SW 1271 (cell line): ENCODE results near the gene SURF1.
A peak's percentile ranks its signal among the peaks of the same experiment; 100 is the strongest.
"Not testable (repeated sequence)": the region's sequence is repeated elsewhere in the genome, so short reads cannot be mapped to it uniquely, and the experiment has no call there.

Source experiments
- DNase-seq, 2 experiments: peaks; one replicate each; lab custom pipeline; 2025; lab: John Stamatoyannopoulos, UW

SURF1 gene

DNA sequence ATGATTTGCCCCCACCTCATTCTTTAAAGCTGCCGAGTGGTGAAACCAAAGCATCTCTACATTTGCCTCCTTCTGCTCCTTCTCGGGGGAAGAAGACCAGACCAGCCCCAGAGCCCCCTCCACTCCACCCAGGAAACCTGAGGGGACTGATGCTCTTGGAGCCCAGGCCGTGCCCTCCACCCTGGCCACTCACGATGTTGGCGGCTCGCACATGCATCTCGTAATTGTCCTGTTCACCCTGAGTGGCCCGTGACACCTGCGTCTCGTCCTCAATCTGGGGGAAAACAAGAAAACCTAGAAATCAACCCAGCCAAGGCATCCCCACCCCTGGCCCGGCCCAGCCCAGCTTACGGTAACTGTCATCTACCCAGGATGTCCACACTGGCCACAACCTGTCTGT lies 11.3 kb downstream of the SURF1 start:
- no peak for DNase-seq

DNA sequence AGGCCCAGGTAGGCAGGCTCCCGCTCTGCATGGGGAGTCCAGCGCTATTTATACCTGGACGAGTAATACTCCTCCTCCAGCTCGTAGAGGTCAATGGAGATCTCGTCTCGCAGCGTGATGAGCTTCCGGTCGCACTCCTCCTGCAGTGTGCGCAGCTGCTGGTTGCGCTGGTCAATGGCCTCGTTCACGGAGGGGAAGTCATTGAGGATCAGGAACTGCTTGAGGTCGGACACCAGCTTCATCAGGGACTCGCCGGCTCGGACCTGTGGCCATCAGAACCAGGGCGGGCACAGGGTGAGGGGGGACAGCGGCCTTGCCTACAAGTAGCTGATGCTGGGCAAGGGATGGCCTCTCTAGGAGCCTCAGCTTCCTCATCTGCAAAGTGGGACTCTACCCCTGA lies 12.2 kb downstream of the SURF1 start:
- DNase-seq, result no peak

DNA sequence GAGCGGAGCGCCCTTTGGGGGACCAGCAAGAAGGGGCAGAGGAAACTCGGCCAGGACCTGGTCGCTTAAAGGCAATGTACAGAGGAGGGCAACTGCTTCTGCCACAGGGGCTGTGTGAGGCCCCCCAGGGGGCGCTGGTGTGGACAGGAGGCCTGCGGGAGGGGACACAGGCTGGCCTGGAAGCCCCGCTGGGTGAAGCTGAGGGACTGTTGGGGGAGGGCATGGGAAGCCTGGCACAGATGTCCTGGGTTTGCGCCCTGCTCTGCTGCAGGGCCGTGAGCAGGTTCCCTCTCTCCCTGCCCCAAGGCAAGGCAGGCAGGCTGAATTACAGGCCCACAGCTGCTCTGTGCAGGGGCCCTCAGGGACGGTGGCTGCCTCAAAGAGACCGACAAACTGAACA lies 13.7 kb downstream of the SURF1 start:
- no peak for DNase-seq

DNA sequence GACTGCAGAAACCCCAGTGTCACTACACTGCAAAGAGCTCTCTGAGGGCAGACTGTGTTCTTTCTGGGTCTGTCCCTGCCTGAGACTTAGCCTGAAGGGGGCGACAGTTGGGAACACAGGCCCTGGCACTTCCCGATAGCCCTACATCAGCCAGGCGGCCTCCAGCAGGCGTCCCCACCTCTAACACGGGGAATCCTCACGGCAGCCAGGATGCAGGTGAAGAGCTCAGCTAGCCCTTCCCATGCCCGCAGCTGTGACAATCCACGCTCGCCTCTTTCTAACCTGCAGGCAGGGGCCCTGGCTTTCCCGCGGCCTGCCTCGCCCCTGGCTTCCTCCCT lies 14.2 kb downstream of the SURF1 start:
- DNase-seq, result no peak

DNA sequence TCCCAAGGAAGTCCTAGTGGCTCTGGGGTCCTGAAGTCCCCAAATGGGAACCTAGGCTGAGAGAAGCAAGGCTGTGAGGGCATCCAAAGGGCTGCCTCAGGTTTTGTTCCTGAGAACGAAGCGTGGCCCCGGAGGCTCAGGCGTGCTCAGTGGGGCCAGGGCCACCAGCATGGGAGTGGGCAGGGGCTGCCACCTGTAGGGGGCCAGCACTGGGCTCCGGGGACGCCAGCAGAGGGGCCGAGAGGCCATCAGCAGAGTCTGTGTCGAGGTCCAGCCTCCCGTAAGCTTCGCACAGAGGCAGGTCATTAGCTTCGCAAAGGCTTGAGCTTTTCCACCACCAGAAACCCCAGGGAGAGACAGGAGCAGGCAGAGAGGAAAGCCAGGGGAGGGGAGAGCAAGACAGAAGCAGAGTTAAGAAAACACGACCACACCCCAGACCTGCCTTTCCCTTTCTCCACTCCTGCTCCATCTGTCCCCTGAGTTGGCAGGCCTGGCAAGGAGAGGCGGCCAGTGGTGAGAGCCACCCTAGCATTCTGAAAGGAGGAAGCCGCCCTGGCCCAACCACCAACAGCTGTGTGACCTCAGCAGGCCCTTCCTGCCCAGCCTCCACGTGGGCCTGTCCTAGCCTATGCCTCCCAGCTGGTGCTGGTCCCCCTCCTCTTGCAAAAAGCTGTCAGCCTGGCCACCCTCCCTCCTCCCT lies 14.8 kb downstream of the SURF1 start:
- DNase-seq, result no peak

DNA sequence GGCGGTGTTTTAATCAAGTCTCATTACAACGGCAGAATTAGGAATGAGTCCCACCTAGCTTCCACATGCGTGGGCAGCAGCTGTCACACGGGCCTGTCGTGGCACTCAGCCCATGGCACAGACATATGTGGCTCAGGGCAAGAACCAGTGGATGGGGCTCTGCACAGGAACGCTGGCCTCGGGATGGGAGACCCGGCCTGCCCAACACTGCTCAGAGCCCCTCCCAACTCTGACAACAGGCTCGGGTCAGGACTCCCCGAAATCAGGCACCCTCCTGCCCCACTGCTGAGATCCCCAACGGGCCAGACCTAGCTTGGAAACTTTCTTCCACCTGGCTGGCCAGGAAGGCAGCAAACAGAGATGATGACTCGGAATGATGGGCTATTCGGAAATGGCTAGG lies 15.4 kb downstream of the SURF1 start:
- no peak for DNase-seq

DNA sequence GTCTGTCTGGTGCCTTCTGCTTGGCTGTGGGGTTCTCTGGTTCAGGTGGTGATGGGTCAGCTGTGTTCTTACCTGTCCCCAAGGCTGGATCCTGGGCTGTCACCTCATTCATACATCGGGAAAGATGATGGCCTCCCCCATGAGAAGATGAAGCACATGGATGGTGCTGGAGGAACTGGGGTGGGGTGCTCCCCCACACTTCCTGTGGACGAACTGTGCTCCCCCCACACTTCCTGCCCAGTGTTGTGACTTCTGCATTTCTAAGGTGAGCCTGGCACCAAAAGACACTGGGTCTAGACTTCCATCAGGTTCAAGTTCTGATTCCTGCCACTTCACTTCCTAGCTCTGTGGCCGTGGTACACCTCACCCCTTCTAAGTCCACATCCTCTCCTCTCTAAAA lies 16.0 kb downstream of the SURF1 start:
- no peak for DNase-seq

DNA sequence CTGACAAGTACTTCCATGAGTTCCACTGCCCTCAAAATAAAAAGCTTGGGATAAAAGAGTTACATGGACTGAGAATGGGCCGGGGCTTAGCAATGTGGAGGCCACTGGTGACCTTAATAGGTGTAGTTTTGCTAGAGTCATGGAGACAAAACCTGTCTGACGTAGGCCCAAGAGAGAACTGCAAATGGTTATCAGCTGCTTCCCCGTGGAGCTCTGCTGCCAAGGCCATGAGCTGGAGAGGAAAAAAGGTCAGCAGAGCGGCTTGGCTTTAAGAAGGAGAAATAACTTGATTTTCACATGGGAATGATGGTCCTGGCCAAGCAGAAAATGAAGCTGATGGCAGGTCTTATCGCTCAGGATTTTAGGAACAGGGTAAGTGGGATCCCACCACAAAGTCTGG lies 16.6 kb downstream of the SURF1 start:
- no peak for DNase-seq

DNA sequence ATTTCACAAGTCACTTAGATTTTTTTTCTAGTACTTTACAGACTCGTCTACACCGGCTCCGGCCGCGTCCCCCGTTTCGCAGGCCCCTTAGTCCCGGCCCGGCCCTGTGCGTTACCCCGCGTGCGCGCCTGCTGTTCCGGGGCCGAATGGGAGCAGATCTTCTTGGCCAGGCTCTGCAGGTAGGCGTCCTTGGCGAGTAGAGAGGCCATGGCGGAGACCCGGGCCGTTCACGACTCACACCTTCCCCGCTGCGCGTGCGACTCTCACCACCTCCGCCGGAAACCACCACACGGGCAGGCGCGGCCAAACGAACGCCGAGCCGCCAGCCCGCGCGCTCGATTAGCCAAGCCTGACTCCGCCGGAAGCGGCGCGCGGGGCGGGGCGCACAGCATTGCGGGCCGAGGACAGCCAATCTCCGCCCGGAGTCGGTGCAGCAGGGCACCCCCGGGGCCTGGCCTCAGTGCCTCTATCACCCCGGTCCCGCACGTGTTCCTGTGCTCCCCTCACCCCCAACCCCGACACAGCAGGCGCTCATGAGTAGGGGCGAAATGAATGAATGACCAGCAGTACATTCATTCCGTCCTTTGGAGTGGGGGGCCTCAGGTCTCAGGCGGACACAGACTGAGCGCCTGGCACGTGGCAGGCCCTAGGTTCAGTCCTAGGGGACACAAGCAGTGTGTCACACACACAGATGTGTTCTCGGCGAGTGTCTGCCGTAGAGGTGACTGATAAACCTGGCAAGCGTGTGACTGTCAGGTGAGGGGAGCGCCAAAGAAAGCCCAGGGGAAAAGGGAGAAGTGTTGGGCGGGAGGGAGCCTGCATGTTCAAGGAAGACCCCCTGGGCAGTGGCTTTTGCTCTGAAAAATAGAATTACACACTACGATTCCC lies 20.1 kb downstream of the SURF1 start, which contains the start of gene SURF6:
Gene SURF6 (minus strand): TSS at position 265 of the 888 bp plus-strand sequence. CDS start 56 bp downstream, at position 209.
- DNase-seq, result peak; percentile 80 to 90

DNA sequence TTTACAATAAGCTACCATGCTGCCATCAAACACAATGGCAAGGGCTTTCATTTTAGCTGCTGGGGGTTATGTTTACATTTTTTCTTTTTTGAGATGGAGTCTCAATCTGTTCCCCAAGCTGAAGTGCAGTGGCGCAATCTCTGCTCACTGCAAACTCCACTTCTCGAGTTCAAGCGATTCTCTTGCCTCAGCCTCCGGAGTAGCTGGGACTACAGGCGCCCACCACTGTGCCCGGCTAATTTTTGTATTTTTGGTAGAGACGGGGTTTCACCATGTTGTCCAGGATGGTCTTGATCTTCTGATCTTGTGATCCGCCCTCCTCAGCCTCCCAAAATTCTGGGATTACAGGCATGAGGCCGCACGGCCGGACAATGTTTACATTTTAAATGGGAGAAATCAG lies 21.4 kb downstream of the SURF1 start:
- DNase-seq, result not testable (repeated sequence)

DNA sequence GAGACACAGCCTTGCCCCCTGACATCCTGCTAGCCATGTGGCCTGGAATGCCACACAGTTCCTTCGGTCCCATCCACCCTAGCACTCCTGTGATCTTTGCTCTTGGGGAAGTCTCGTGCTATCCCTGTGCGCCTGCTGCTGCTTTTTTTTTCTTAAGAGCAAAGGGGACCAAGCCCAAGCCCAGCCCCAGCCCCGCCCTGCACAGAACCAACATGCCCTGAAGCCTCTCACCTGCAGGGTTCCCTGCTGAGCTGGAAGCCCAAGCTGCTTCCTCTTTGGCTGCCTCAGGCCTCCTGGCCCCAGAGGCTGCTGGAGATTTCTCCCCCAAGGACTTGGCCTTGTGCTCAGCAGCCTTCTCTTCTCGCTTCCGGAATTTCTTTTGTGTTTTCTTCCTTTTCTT lies 22.1 kb downstream of the SURF1 start:
- DNase-seq, result no peak

DNA sequence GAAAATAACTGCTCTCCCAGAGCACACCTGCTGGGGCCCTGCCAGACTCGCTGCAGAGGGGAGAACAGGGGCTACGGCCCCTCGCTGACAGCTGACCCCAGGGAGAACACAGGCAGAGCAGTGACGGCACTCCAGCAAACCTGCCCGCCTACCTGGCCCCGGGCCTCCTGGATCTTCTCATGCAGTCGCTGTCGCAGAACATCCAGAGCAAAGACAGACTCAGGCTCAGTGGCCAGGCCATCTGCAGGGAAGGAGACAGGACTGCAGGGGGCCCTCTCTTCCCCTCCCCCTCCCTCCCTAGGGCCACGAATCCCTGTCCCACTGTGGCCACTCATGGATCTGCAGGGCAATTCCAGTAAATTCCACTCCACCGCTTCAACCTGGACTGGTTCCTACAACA lies 22.7 kb downstream of the SURF1 start:
- no peak for DNase-seq

DNA sequence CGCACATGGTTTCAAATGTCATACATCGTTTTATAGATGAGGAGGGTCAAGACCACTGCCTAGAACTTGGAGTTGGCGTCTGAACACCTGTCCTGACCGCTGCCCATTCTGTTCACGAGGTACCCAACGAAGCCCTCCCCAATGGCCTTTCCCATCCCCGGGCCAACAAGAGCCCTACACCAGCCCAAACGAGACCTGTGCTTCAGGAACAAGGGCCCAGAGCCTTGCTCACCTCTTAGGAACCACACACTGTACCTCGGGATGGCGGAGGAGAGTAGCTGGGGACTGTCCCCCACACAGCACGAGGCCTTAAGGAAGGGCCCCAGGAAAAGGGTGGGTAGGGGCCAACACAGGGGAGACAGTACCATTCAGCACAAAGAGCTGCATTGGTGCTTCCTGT lies 23.3 kb downstream of the SURF1 start:
- no peak for DNase-seq

DNA sequence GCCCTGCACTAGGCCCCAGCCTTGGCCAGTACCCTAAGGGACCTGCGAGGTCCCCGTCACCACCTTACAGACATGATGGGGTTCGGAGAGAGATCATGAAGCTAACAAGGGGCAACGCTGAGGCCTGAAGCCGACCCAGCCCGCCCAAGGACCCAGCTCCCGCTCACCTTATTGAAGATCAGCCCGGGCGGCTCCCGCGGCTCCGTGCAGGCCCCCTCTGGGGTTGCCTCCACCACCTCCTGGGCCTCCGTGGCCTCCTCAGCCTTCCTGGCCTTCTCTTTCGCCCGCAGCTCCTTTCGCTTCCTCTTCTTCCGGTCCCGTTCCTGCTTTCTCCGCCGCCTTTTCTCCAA lies 23.9 kb downstream of the SURF1 start:
- no peak for DNase-seq

DNA sequence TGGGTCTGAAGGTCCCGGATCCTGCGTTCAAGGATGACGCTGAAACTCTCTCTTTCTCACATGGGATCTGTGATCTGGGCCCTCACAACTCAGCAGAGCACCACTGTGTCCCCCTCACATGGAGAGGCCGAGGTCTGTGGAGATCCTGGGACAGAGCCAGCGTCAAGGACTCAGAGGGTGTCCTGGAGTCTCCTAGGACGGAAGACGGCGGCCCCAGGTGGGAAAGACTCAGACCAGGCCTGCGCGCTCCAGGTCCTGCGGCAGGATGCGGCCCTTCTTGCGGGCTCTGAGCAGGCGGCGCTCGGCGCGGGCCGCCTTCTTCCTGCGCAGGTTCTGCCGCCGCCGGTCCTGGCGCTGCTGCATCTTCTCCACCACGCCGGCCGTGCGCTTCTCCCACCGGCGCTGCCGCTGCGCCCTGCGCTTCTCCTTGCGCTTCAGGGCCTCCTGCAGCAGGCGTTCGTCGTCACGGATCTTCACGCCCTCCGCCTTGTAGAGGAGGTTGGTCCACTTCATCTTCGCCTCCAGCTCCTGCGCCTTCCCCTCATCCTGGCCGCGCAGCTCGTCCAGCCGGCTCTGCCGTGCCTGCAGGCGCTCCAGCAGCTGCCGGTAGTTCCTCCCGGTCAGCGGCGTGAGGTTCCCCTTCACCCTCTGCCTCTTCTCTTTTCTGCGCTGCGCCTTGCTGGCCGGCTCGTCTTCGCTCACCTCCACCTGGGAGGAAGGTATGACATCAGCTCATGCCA lies 24.5 kb downstream of the SURF1 start:
- no peak for DNase-seq

DNA sequence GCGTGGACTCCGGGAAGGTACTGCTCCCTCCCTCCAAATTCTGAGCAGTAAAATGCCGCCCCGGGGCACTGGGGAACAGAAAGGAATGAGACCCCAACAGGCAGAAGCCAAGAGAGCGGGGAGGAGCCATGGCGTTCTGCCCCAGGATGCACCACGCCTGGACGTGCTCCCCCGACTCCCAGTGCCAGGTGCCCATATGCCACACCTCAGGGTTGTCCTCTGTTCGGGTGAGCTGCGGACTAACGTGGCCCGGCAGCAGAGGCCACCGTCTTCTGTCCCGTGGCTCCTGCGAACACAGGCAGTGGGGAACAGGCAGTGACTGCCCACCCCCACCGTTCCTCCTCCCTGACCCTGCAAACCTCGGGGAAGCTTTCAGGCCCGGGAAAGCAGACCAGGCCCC lies 25.1 kb downstream of the SURF1 start:
- no peak for DNase-seq

DNA sequence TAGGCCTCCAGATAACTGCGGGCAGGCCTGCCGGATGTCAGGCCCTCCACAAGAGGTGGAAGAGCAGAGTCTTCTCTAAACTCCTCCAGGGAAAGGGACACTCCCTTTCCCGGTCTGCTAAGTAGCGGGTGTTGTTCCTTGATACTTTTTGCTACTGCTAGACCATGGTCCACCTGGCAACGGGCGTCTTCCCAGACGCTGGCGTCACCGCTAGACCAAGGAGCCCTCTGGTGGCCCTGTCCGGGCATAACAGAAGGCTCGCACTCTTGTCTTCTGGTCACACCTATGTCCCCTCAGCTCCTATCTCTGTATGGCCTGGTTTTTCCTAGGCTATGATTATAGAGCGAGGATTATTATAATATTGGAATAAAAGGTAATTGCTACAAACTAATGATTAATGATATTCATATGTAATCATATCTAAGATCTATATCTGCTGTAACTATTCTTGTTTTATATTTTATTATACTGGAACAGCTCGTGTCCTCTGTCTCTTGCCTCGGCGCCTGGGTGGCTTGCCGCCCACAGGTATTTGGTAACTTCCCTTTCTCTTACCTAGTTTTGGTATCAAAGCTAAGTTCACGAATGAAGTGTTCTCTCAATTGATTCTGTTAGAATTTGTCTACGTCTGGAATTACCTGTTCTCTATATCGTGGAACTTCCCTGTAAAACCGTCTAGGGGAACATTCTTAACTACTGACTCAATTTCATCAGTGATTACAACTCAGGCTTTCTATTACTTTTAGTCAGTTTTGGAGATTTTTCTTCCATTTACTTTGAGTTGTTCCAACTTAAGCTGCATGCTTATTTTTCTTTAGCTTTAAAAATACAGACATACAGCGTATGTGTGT lies 26.8 kb downstream of the SURF1 start:
- DNase-seq, result peak in 1 of 2 experiments; percentile 46

DNA sequence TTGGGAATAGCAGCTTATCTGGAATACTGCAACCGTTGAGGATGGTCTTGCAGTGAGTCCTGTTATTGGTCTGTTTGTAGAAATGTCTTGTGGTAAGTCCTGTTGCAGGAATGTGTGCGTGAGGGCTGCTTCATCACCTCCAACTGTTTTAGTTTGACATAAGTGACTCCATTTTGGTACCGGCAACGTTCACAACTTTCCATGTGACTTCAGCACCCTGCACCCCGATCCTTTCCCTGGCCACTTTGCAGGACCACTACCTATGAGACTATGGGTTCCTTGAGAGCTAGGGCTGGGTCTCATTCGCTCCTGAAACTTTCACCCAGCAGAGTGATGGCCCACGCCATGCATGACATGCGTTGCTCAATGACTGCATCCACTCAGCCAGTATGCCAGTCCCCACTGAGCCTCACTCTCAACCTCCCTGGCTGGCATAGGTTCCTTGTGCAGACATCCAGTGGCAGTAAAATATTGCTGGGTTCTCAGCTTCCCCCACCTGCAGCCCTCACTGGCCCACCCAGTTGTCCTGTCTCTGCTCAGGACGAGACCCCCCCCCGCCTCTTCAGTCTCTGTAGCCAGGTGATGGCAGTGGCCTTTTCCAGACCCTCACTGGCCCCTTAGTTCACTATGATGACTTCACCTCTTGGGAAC lies 28.3 kb downstream of the SURF1 start:
- DNase-seq, result no peak

DNA sequence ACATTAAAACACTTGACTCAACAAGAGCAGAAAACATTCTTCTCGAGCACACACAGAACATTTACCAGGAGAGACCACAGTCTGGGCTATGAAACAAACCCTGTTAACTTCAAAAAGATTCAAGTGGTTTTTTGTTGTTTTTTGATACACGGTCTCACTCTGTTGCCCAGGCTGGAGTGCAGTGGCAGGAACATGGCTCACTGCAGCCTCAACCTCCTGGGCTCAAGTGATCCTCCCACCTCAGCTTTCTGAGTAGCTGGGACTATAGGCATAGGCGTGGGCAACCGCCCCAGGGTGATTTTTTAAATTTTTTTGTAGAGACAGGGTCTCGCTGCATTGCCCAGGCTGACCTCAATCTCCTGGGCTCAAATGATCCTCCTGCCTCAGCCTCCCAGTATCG lies 29.3 kb downstream of the SURF1 start:
- DNase-seq, result not testable (repeated sequence)

DNA sequence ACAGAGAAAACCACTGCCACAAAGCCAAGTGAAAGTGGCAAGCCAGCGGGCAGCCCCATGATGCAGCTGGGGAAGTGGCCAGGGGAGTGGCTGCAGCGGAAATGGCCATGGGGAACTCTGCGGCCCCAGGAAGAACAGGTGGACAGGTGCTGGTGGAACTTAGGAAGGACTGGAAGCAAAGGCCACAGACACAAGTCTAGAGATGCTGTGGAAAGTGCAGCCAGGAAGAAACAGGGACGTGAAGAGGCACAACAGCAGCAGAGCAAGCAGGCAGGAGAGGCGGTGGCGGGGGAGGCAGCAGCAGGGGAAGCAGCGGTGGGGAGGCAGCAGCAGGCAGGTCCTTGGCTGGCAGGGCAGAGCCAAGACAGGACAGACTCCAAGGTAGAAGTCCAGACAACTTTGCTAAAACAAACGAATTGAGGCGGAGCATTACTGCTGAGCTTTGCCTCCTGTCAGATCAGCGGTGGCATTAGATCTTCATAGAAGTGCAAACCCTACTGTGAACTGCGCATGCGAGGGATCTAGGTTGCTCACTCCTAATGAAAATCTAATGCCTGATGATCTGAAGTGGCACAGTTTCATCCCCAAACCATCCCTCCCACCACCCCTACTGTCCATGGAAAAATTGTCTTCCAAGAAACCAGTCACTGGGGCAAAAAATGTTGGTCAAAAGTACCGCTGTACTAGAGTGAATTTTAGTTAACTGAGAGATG lies 32.1 kb downstream of the SURF1 start:
- DNase-seq, result no peak

DNA sequence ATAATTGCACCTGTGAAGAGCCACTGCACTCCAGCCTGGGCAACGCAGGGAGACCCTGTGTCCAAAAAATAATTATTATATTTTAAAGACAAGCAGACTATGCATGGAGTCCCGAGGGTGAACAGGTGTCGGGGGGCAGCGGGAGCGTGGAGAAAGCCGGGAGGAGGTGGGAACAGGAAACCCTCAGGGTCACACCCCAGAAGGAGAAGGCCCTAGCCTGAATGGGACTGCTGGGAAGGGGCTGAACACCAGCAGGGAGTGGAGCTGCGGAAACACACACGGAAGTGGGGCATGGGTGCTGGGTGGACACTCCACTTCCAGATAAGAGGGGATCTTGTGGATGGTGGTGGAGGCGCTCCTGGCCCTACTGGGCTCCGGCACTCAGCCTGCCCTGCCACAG lies 33.1 kb downstream of the SURF1 start:
- no peak for DNase-seq
